ENCODE measurements around the gene CFAP300. TPM values are rescaled to one million over a fixed set of nuclear protein-coding genes. Genes with fewer than 3 reads are reported as not detected.

CFAP300 gene
- total and polyA plus RNA-seq, 2 donors (not counting 1 experiment from before 2014, with no cell fraction given): not detected

DNA sequence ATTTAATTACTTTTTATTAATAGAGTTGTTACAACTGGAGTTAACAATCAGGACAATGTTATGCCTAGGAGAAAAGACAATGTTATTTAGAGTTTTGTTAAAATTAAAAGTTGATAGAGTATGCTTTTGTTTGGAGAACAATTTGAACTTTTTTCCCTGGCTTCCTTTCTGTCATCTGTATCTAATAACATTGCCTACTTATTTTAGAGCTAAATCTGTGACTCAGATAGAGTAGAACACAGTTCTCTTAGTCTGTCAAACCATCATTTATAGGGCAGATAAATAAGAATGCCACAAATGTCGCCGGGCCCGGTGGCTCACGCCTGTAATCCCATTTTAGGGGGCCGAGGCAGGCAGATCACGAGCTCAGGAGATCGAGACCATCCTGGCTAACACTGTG lies 34.1 kb downstream of the CFAP300 start:
- Histone ChIP-seq H3K27me3 (replicated peaks in 1 of 4; ENCODE audit: control extremely low read depth in 1 of 4, control insufficient read depth in 3 of 4, insufficient read depth in 4 of 4, low read length in 3 of 4) (no peaks in the 10 kb centered on the region), H2AFZ (ENCODE audit: insufficient read depth, low read depth, low read length, poor library complexity, severe bottlenecking) (no peak overlapping the region), H3K36me3 (replicated peaks in 1 of 2; ENCODE audit: control extremely low read depth in 1 of 2, control insufficient read depth in 1 of 2, extremely low read depth in 1 of 2, insufficient read depth in 2 of 2, low read length in 1 of 2) (no peaks in the 10 kb centered on the region), H4K20me1 (ENCODE audit: control insufficient read depth, insufficient read depth, low read length, poor library complexity, severe bottlenecking) (no peaks in the 10 kb centered on the region), H3K9me3 (ENCODE audit: control extremely low read depth in 1 of 3, control insufficient read depth in 2 of 3, insufficient read depth in 1 of 3, low read length in 2 of 3) (peaks cover 0 to 4% (median 0%) of the 10 kb centered on the region in 3 donors), H3K79me2 (ENCODE audit: control insufficient read depth, insufficient read depth, low read length) (no peaks in the 10 kb centered on the region), H3K4me2 (replicated peaks; ENCODE audit: low read depth, low read length, poor library complexity, severe bottlenecking) (no peak overlapping the region), H3K27ac (ENCODE audit: low read length in 2 of 2) (no peak overlapping the region), H3K4me1 (ENCODE audit: control insufficient read depth in 2 of 2, insufficient read depth in 2 of 2, low read length in 2 of 2) (no peaks in the 10 kb centered on the region), H3K9ac (ENCODE audit: low read length) (no peak overlapping the region), H3K4me3 (ENCODE audit: control extremely low read depth in 1 of 5, extremely low read depth in 1 of 5, insufficient read depth in 1 of 5, low read depth in 2 of 5, low read length in 4 of 5) (no peak overlapping the region)
- Mint-ChIP-seq H3K27ac (no peak overlapping the region), H3K4me1 (no peaks in the 10 kb centered on the region), H3K4me3 (no peak overlapping the region), H3K27me3 (peaks cover 12% of the 10 kb centered on the region), H3K9me3 (ENCODE audit: insufficient read depth) (no peaks in the 10 kb centered on the region)
- WGBS (ENCODE audit: insufficient coverage): 92% methylated on average over 7 of the region's 7 CpGs
- intact Hi-C loops (cut with micrococcal nuclease): no loop called here
- ChIA-PET CTCF (no interaction called here), POLR2A (no interaction called here)
- no peak for ATAC-seq (ENCODE audit: low read depth)
- DNase-seq: no peak
- TF ChIP-seq CTCF (IDR thresholded peaks at IDR 0.05) (no peak), EZH2 (IDR thresholded peaks at IDR 0.05; ENCODE audit: borderline replicate concordance, insufficient read depth, low read depth, low read length, poor library complexity, severe bottlenecking) (no peak)

GRCh38 chr11:102085864-102086551 lies 38.8 kb downstream of the CFAP300 start:
- Histone ChIP-seq H2AFZ (ENCODE audit: insufficient read depth, low read depth, low read length, poor library complexity, severe bottlenecking) (no peak overlapping the region), H3K9ac (ENCODE audit: low read length) (no peak overlapping the region), H3K27me3 (replicated peaks in 1 of 4; ENCODE audit: control extremely low read depth in 1 of 4, control insufficient read depth in 3 of 4, insufficient read depth in 4 of 4, low read length in 3 of 4) (no peaks in the 10 kb centered on the region), H3K4me1 (ENCODE audit: control insufficient read depth in 2 of 2, insufficient read depth in 2 of 2, low read length in 2 of 2) (no peaks in the 10 kb centered on the region), H3K4me2 (replicated peaks; ENCODE audit: low read depth, low read length, poor library complexity, severe bottlenecking) (no peak overlapping the region), H4K20me1 (ENCODE audit: control insufficient read depth, insufficient read depth, low read length, poor library complexity, severe bottlenecking) (no peaks in the 10 kb centered on the region), H3K4me3 (ENCODE audit: control extremely low read depth in 1 of 5, extremely low read depth in 1 of 5, insufficient read depth in 1 of 5, low read depth in 2 of 5, low read length in 4 of 5) (no peak overlapping the region), H3K36me3 (replicated peaks in 1 of 2; ENCODE audit: control extremely low read depth in 1 of 2, control insufficient read depth in 1 of 2, extremely low read depth in 1 of 2, insufficient read depth in 2 of 2, low read length in 1 of 2) (no peaks in the 10 kb centered on the region), H3K79me2 (ENCODE audit: control insufficient read depth, insufficient read depth, low read length) (no peaks in the 10 kb centered on the region), H3K27ac (ENCODE audit: low read length in 2 of 2) (no peak overlapping the region), H3K9me3 (ENCODE audit: control extremely low read depth in 1 of 3, control insufficient read depth in 2 of 3, insufficient read depth in 1 of 3, low read length in 2 of 3) (peaks cover 0 to 5% (median 0%) of the 10 kb centered on the region in 3 donors)
- TF ChIP-seq CTCF (IDR thresholded peaks at IDR 0.05) (no peak), EZH2 (IDR thresholded peaks at IDR 0.05; ENCODE audit: borderline replicate concordance, insufficient read depth, low read depth, low read length, poor library complexity, severe bottlenecking) (no peak)
- no peak overlapping the region for H3K4me3 Mint-ChIP-seq
- no peaks in the 10 kb centered on the region for H3K4me1 Mint-ChIP-seq
- CTCF ChIA-PET: no interaction called here
- ATAC-seq (ENCODE audit: low read depth) (no peak), DNase-seq (no peak)
- WGBS (ENCODE audit: insufficient coverage): 96% methylated on average over 3 of the region's 7 CpGs
- POLR2A ChIA-PET: no interaction called here
- H3K9me3 Mint-ChIP-seq (ENCODE audit: insufficient read depth): peaks cover 2% of the 10 kb centered on the region
- intact Hi-C loops (cut with micrococcal nuclease): no loop called here
- H3K27ac Mint-ChIP-seq: no peak overlapping the region
- peaks cover 9% of the 10 kb centered on the region for H3K27me3 Mint-ChIP-seq

Measured in B cell (primary cell).